ENCODE data around the gene ELMO1.
"Not testable (repeated sequence)": the region's sequence is repeated elsewhere in the genome, so short reads cannot be mapped to it uniquely, and the experiment has no call there.

Gene ELMO1

DNA sequence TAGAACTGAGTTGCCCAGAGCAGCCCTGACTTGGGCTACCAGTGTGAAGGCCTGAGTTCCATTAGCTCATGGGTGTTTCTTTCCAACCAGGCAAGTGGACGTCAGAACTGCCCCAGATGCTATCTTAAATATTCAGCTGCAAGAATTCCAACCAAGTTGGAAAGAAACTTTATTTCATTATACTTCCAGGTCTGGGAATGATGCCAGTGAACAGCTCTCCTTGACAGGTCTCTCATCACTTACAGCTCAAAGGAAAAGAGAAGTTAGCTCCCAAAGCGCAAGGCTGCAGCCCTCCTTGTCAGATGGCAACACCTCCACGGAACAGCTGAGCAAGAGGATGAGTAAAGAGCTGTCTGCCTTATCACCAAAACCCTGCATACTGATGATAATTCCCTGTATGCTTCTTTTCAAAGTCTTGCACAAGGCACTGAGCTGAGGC is 468.8 kb downstream of the ELMO1 start:
- POLR2A ChIA-PET = no interaction called here
- CTCF ChIA-PET = interaction anchor here (1.7 kb wide), 1 partner anchor 219 kb away, joined by 5 read pairs; no protein-coding TSS in a partner anchor
- no peak for DNase-seq (ENCODE audit: extremely low spot score)
- TF ChIP-seq SP1 (IDR thresholded peaks at IDR 0.05) = no peak
- no peak for TF ChIP-seq BHLHE40 (IDR thresholded peaks at IDR 0.05; ENCODE audit: borderline replicate concordance)
- TF ChIP-seq ARNT (IDR thresholded peaks at IDR 0.05) = no peak
- no peak for TF ChIP-seq CTBP1 (IDR thresholded peaks at IDR 0.05; ENCODE audit: borderline replicate concordance)
- TF ChIP-seq ZNF384 (IDR thresholded peaks at IDR 0.05) = no peak
- no peak for TF ChIP-seq LEF1 (IDR thresholded peaks at IDR 0.05; ENCODE audit: borderline replicate concordance)
- TF ChIP-seq L3MBTL2 (conservative IDR thresholded peaks at IDR 0.05) = no peak
- no peak for TF ChIP-seq HDGF (IDR thresholded peaks at IDR 0.05; ENCODE audit: borderline replicate concordance)
- no peak for TF ChIP-seq SUZ12 (IDR thresholded peaks at IDR 0.05)
- no peak for TF ChIP-seq FOXK2 (IDR thresholded peaks at IDR 0.05)
- TF ChIP-seq, protein P1, sequence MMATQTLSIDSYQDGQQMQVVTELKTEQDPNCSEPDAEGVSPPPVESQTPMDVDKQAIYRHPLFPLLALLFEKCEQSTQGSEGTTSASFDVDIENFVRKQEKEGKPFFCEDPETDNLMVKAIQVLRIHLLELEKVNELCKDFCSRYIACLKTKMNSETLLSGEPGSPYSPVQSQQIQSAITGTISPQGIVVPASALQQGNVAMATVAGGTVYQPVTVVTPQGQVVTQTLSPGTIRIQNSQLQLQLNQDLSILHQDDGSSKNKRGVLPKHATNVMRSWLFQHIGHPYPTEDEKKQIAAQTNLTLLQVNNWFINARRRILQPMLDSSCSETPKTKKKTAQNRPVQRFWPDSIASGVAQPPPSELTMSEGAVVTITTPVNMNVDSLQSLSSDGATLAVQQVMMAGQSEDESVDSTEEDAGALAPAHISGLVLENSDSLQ (IDR thresholded peaks at IDR 0.05) = no peak
- no peak for TF ChIP-seq FOXM1 (IDR thresholded peaks at IDR 0.05; ENCODE audit: borderline replicate concordance)
- TF ChIP-seq NFRKB (IDR thresholded peaks at IDR 0.05) = no peak
- no peak for TF ChIP-seq FOXA1 (IDR thresholded peaks at IDR 0.05)
- TF ChIP-seq TARDBP (IDR thresholded peaks at IDR 0.05) = no peak
- TF ChIP-seq ELF4 (IDR thresholded peaks at IDR 0.05) = no peak

DNA sequence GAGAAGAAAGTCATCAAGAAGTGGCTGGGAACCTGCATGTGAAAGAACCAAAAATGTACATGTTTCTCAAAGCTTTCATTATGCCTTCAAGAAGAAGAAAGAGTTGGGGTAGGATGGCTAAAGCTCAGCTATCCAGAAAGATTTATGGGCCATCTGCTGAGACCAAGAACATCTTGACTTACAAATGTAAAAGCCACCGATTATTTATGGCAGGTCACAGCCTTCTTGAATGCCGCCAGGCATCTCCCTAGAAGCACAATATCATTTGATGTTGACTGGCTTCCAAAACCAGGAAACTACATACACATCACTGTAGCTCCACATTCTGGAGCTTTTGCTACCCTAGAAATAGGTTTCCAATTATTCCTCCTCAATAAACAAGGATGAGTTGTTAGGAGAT is 470.2 kb downstream of the ELMO1 start:
- CTCF ChIA-PET = interaction anchor here (1.3 kb wide), 1 partner anchor 11 kb away, joined by 7 read pairs; no protein-coding TSS in a partner anchor
- TF ChIP-seq FOXK2 (IDR thresholded peaks at IDR 0.05) (no peak), ELF4 (IDR thresholded peaks at IDR 0.05) (no peak), HDGF (IDR thresholded peaks at IDR 0.05; ENCODE audit: borderline replicate concordance) (no peak), LEF1 (IDR thresholded peaks at IDR 0.05; ENCODE audit: borderline replicate concordance) (no peak), TARDBP (IDR thresholded peaks at IDR 0.05) (no peak), SP1 (IDR thresholded peaks at IDR 0.05) (no peak), FOXM1 (IDR thresholded peaks at IDR 0.05; ENCODE audit: borderline replicate concordance) (no peak), ARNT (IDR thresholded peaks at IDR 0.05) (no peak), NFRKB (IDR thresholded peaks at IDR 0.05) (no peak), SUZ12 (IDR thresholded peaks at IDR 0.05) (no peak), FOXA1 (IDR thresholded peaks at IDR 0.05) (no peak), ZNF384 (IDR thresholded peaks at IDR 0.05) (no peak), L3MBTL2 (conservative IDR thresholded peaks at IDR 0.05) (no peak)
- TF ChIP-seq, protein P1 (IDR thresholded peaks at IDR 0.05) = no peak
- POLR2A ChIA-PET = interaction anchor here (0.8 kb wide), 1 partner anchor 54 kb away, joined by 3 read pairs; no protein-coding TSS in a partner anchor
- no peak for DNase-seq (ENCODE audit: extremely low spot score)

DNA sequence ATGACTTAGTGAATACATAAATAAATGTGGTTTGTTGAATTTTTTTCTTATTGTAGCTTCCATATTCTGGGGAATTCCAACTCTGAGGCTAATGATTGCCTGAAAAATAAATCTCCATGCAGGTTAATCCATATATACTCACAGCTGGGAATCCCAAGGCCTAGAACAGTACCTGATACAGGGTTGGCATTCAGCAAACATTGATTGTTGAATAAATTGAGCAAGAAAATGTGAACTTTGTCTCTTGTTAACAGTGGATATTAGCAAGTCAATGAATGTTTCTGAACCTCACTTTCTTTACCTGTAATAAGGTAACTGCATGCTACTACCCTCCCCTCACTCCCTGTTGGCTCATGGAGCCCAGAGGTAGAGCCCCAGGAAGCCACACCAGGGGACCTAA is 470.8 kb downstream of the ELMO1 start:
- CTCF ChIA-PET = interaction anchor here (0.6 to 1.3 kb wide), 2 partner anchors 8 to 10 kb away, joined by 3 to 7 read pairs; no protein-coding TSS in a partner anchor
- no peak for DNase-seq (ENCODE audit: extremely low spot score)
- POLR2A ChIA-PET = no interaction called here

DNA sequence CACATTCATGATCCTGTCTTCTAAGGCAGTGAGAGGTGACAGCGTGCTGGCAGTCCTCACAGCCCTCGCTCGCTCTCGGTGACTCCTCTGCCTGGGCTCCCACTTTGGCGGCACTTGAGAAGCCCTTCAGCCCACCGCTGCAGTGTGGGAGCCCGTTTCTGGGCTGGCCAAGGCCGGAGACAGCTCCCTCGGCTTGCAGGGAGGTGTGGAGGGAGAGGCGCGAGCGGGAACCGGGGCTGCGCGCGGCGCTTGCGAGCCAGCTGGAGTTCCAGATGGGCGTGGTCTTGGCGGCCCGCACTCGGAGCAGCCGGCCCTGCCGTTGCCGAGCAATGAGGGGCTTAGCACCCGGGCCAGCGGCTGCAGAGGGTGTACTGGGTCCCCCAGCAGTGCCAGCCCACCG is 475.1 kb downstream of the ELMO1 start:
- CTCF ChIA-PET; POLR2A ChIA-PET; DNase-seq (ENCODE audit: extremely low spot score): not testable (repeated sequence)

More for the DNA sequence above, 470.8 kb downstream of the ELMO1 start:
- no peak for TF ChIP-seq BHLHE40 (IDR thresholded peaks at IDR 0.05; ENCODE audit: borderline replicate concordance)
- no peak for TF ChIP-seq HDGF (IDR thresholded peaks at IDR 0.05; ENCODE audit: borderline replicate concordance)
- no peak for TF ChIP-seq FOXM1 (IDR thresholded peaks at IDR 0.05; ENCODE audit: borderline replicate concordance)
- no peak for TF ChIP-seq L3MBTL2 (conservative IDR thresholded peaks at IDR 0.05)
- TF ChIP-seq TARDBP (IDR thresholded peaks at IDR 0.05) = no peak
- TF ChIP-seq ELF4 (IDR thresholded peaks at IDR 0.05) = no peak
- TF ChIP-seq, protein P1 (IDR thresholded peaks at IDR 0.05) = no peak

DNA sequence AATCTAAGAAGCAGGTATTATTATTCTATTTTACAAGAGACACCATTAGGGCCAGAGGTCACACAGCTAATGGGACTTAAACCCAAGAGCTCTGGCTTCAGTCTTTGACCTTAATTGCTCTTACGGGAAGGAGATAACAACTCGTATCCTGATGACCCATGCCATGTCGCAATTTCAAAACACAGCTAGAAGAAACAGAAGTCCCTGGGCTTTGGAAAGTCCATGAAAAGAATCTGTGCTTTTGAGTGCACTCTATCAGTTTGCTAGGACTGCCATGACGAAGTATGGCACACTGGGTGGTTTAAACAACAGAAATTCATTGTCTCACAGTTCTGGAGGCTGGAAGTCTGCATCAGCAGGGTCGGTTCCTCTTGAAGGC is 476.5 kb downstream of the ELMO1 start:
- DNase-seq (ENCODE audit: extremely low spot score) = no peak
- CTCF ChIA-PET = no interaction called here
- POLR2A ChIA-PET = no interaction called here
- TF ChIP-seq HDGF (IDR thresholded peaks at IDR 0.05; ENCODE audit: borderline replicate concordance) = no peak
- TF ChIP-seq, protein P1 (IDR thresholded peaks at IDR 0.05) = no peak
- TF ChIP-seq TARDBP (IDR thresholded peaks at IDR 0.05) = no peak
- TF ChIP-seq CTBP1 (IDR thresholded peaks at IDR 0.05; ENCODE audit: borderline replicate concordance) = no peak

DNA sequence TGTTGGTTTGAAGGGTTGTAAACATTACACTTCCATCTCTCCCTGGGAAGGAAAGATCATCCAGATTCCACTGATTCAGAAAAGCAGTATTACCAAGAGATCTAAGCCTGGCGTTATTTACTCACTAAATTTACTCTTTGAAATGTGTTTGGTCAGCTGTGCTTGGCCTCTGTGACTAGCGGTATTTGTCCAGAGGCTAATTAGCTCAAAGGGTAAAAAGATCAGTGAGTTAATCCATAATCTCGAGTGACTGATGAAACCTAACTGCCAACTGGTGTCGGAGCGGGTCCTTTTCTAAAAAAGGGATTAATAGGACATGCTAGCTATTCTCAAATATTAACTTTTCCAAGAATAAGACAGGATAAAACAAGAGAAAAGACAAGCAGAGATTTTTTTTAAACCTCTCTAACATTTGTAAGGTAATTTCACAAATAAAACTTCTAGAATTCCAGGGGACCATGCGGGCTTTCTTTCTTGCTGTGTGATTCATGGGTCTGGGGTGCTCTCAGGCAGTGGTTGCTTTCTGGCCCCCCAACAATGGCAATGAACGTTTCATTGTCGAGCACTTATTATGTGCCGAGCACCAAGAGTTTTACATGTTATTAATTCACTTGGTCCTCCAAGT is 477.0 kb downstream of the ELMO1 start:
- ChIA-PET POLR2A (no interaction called here), CTCF (no interaction called here)
- no peak for DNase-seq (ENCODE audit: extremely low spot score)
- no peak for TF ChIP-seq BHLHE40 (IDR thresholded peaks at IDR 0.05; ENCODE audit: borderline replicate concordance)
- TF ChIP-seq ZNF384 (IDR thresholded peaks at IDR 0.05) = no peak
- no peak for TF ChIP-seq SP1 (IDR thresholded peaks at IDR 0.05)
- no peak for TF ChIP-seq NFRKB (IDR thresholded peaks at IDR 0.05)
- no peak for TF ChIP-seq TARDBP (IDR thresholded peaks at IDR 0.05)
- TF ChIP-seq ELF4 (IDR thresholded peaks at IDR 0.05) = no peak
- no peak for TF ChIP-seq SUZ12 (IDR thresholded peaks at IDR 0.05)
